GM19351 (cell line): ENCODE results near the gene TRAPPC5.

Source experiments
- ATAC-seq: cut with Tn5 transposase; IDR thresholded peaks from one replicate; pipeline ENCODE4 v1.9.1; 2021; ENCODE audit warnings: mild to moderate bottlenecking, moderate library complexity; ENCODE audit not compliant: unreplicated experiment

TRAPPC5 gene

DNA sequence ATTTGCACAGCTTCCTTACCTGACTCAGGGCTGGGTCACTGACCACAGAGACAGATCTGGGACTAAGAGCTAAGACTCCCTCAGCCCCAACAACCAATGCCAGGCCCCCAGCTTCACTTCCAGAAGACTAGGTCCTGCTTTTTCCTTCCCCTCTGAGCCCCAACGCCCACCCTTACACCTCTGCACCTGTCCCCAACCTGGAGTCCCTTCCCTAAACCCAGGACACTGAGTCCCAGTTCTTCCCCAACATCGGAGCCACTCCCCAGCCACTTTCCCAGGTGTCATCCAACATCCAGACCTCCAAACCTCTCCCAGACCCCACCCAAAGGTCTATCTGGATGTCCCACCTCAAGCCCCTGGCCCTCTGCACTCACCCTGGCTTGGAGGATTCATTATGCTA, 18.4 kb downstream of the TRAPPC5 start:
- no peak for ATAC-seq

DNA sequence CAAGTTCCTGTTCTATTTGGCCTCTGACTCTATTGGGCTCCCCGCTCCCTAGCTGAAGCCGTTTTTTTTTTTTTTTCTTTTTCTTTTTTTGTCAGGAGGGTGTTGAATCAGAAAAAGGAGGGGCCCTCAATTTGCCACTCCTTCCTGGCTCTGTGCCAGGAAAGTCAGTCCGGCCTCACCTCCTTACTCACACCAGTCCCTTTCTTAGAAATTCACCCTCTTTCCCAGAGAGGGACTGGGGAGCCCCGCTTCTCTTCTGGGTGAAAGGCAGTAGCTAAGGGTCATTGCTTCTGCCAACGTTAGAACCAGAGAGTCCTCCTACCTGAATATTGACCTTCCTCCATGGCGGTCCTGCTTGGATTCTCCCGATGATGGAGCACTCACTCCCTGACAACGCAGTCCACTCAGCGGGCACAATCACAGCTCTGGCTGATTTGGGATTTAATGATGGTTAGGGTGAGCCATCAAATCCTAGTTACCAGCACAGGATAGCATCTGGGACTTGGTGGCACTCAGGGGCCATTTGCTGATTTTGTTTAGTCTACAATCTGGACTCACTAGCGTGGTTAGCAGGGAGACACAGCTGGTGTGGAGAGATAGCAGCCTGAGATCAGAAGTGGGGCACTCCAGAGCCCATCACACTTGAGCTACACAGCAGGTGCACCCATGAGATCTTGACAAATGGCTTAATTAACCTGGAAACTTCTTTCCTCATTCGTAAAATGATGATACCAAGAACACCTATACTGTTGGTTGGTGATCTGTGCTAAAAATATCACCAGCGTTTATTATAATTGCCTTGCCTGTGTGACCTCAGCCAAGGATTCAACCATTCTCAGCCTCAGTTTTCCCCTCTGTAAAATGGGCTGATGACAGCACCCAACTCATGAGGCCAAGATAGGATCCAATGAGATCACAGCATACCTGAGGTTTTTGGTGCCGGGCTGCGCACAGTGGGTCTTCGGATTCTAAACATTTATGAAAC, 19.1 kb downstream of the TRAPPC5 start:
- ATAC-seq: no peak

DNA sequence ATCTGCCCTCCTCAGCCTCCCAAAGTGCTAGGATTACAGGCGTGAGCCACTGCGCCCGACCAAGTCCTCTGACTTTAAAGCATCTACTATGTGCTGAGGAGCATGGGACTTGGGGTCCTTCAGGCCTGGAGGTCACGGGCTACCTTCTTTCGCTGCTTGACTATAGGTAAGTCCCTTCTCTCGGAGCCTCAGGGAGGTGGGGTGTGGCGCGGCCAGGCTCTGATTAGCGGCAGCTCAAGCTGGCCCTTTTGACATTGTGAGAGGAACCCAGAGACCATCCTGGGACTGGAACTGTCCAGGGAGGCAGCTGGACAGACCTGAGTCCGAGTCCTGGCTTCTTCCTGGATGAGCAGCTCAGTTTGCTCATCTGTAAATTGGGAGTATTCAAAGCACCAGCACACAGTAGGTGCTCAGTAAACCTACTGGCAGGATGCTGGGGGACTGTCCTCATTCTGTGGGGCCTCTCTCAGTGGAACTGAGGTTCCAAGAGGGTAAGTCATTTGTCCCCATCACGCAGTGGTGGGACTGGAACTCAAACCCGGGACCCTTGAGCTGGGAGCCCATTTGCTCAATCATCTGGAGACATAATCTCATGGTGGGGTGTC, 20.5 kb downstream of the TRAPPC5 start:
- ATAC-seq: no peak

DNA sequence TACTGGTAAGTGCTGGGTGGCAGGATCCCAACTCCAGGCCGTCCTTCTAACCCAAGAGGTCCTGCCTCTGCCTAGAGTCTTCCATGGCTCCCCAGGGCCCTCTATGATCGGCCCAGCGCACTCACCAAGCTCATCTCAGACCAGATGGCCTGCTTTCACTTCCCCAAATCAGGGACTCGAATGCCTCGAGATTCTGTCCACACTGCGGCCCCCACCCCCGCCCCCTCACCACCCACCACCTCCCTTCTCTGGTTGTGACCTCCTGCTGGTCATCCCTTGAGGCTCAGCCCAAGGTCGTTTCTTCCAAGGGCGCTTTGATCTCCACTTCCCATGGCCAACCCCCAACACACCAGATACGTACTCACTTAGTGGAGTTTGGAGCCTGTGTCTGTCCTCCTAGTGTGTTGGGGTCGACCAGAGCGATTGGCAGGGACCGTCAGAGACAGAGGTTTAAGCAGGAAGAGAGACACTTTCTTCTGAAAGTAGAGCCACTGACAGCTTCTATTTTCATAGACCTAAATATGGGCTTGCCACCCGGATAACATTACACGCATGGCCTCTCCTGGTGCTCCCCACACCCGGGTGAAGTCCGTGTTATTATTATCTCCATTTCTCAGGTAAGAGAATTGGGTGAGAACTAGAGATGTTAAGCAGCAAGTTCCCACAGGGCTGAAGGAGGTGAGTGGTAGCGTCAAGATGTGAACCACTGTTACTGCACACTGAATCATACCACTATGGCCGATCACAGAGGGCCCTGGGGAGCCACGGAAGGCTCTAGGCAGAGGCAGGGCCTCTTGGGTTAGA, 21.2 kb downstream of the TRAPPC5 start, which contains the start of gene FCER2:
Gene FCER2, minus strand, starts transcription at position 478 of the 804 bp plus-strand sequence. CDS start 2,371 bp downstream, outside the sequence.
- peak; percentile 56 for ATAC-seq

DNA sequence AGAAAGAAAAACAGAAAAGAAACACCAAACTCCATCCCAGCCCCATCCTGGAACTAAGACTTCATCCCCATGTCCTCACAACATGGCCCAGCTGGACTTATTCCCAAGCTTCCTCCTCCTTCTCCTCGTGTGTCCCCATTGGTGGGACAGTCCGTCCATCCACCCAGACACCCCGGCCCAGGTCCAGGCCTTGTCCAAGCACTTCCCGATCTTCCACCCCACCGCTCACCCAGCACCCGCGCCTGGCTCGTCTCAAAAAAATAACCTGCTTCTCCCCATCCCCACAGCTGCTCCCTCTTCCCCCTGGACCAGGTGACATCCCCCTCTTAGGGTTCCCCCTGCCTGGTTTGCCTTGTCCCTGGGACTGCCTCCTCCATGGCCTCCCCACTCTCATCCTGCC, 22.7 kb downstream of the TRAPPC5 start:
- ATAC-seq: no peak

DNA sequence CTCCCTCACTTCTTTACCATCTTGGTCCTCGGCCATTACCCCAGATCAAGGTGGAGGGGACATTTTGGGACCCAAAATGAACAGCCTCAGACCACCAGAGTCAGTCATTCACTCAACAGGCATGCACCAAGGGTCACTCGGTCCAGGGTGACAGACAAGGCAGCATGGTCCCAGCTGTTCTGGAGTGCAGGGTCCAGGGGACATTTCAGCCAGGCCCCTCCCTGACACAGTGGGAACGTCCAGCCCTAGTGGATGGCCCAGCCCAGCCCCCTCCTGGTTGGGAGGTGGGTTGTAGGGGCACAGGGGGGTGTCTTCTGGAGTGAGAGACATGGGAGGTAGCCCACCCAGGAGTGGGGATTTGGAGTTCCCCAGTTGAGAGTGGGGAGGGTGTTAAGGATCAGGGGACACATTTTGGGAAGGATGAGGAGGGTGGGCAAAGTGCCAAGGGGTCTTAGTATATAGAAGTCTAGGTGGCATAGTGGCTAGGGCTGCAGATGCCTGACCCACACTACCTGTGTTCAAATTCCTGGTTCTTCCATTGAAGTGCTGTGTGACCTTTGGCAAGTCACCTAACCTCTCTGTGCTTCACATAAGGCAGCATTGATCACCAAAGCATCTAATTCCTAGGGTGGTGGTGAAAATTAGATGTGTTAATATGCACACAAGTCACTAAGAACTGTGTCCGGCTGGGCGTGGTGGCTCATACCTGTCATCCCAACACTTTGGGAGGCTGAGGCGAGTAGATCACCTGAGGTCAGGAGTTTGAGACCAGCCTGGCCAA, 23.8 kb downstream of the TRAPPC5 start:
- ATAC-seq: no peak

DNA sequence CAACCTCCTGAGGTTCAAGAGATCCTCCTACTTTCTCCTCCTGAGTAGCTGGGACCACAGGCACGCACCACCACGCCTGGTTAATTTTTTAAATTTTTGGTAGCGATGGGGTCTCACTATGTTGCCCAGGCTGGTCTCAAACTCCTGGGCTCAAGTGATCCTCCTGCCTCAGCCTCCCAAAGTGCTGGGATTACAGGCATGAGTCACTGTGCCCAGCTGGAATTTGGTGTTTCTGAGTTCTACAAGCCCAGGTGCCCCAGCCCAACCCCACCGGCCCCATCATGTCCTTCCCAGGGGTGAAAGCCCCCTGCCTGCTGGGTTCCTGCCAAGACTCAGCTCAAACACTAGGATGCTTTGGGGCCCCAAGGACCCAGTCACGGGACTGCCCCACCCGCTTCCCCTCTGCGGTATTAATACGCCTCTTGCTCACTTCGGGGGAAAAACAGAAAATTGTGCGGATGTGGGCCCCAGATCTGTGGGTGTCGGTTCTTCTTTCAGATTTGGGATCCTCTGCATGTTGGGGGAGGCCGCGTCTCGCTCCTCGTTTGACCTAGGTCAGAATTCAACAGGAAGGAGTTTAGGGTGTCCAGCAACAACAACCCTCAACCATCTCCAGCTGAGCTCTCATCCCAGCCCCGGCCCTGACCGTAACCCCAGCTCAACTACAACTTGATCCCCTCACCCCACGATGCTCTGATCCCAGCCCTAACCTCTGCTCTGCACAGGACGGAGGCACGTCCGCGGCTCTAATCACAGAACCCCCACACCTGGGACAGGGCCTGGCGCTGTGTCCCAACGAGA, 25.0 kb downstream of the TRAPPC5 start:
- ATAC-seq: peak; percentile 56

DNA sequence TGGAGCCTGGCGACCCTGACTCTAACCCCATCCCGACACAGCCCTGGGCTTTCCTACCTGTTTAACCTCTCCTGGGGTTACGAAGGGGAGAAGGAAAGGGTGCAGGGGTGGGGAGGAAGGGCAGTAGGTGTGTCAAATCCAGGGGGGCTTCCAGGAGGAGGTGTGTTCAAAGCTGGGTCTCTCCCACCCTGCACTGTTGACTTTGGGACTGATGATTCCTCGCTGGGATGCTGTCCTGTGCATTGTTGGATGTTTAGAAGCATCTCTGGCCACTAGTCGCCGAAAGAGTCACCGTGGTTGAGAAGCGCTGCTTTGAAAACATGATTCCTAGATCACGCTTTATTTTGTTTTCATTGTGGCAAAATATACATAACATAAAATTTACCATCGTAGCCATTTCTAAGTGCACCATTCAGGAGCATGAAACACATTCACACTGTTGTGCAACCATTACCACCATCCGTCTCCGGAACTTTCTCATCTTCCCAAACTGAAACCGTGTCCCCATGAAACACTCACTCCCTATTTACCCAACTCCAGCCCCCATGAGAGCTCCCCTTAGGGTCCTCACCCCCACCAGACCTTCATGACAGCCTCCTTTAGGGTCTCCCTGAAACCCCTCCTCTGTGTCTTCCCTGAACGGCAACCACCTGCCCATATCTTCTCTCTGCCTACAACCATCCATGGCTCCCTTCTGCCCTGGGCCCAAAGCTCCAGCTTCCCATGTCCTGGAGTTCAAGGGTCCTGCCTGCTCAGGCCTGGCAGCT, 25.7 kb downstream of the TRAPPC5 start:
- ATAC-seq: no peak

DNA sequence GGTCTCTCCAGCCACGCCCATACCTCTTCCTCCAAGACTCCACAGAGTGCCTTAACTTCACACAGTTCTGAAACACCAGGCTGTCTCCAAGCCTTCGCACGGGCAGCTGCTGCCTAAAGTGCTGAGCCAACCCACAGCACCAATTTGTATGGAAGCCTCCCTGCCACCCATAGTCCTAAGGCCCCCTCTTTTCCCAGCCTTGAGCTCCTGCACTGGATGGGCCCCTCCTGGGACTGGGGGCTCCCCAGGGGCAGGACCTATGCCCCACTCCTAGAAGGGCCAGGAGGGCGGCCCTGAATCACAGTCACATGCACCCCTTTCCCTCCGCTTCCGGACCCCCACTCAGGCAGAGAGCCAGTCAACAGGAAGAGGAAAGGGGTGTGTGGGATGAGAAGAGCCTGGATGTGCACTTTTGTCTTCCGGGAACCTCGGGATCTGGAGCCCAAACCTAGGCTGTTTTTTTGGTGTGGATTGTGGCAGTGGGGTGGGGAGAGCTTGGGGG, 26.4 kb downstream of the TRAPPC5 start:
- ATAC-seq: no peak

DNA sequence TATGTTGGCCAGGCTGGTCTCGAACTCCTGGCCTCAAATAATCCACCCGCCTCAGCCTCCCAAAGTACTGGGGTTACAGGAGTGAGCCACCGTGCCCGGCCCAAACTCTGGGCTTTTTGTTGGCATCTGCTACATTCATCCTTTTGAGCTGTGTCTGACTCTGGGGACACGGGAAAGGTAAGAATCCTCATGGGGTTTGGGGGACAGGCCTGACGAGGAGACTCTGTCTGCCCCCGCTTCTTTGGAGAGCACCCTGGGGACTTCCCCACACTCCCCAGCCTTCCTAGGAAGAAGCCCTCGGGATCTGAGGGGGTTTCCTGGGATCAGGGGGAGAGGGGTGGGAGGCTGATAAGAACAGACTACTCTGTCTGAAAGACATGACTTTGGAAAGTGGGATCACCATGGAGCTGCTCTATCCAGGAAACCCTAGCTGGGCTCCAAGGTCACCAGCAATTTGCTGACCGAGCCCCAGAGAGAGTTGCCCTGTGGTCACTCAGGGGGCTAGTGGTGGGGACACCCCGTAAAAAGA, 29.4 kb downstream of the TRAPPC5 start:
- ATAC-seq: no peak

DNA sequence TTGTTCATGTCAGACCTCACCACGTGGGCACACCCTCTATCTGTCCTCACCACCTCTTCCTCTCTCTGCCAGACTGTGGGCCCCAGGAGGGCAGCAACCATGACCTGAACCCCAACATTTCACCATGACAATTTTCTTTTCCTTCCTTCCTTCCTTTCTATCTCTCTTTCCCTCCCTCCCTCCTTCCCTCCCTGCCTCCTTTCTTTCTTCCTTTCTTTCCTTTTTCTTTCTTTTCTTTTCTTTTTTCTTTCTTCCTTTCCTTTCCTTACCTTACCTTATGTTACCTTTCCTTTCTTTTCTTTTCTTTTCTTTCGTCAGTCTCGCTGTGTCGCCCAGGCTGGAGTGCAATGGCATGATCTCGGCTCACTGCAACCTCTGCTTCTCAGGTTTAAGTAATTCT, 30.0 kb downstream of the TRAPPC5 start:
- no peak for ATAC-seq

DNA sequence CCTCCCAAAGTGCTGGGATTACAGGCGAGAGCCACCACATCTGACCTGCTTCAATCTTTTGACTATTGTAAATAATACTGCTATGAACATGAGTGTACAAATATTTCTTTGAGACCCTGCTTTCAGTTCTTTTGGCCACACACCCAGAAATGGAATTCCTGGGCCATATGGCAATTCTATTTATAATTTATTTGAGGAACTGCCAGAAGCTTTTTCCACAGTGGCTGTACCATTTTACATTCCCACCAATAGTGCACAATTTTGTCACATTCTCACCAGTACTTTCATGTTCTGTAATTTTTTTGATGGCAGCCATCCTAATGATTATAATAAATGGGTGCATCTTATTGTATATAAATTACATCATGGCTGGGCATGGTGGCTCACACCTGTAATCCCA, 35.0 kb downstream of the TRAPPC5 start:
- no peak for ATAC-seq

DNA sequence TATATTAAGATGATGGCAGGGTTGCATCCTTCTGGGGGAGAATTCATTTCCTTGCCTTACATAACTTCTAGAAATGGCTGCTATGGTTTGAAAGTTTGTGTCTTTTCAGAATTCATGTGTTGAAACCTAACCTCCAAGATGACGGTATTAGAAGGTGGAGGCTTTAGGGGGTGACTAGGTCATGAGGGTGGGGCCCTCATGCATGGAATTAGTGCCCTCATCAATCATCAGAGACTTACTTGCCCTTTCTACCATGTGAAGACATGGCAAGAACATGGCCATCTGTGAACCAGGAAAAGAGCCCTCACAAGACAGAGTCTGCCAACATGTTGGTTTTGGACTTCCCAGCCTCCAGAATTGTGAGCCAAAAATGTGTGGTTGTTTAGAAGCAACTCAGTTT, 36.1 kb downstream of the TRAPPC5 start:
- ATAC-seq: no peak

DNA sequence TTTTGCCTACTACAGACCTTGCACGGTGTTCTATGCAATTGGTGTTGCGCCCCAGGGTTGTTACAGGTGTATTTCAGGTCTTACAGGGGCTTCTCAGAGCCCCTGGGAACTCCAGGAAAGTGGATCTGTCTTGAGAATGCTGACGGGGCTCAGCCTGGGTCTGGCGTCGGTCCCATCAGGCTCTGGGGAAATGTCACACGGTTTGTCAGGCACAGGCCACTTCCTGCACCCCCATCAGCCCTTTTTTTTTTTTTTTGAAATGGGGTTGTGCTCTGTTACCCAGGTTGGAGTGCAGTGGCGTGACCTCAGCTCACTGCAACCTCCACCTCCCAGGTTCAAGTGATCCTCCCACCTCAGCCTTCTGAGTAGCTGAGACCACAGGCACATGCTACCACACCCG, 38.0 kb downstream of the TRAPPC5 start:
- no peak for ATAC-seq

DNA sequence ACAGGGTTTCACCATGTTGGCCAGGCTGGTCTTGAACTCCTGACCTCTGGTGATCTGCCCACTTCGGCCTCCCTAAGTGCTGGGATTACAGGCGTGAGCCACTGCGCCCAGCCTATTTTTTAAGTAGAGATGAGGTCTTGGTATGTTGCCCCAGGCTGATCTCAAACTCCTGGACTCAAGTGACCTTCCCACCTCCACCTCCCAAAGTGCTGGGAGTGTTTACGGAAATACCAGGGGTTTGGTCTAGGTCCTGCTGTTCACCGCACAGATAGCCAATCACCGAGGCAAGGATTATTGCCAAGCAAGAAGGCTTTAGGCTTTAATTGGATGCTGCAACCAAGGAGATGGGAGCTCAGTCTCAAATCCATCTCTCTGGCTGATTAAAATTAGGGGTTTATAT, 39.7 kb downstream of the TRAPPC5 start:
- no peak for ATAC-seq

DNA sequence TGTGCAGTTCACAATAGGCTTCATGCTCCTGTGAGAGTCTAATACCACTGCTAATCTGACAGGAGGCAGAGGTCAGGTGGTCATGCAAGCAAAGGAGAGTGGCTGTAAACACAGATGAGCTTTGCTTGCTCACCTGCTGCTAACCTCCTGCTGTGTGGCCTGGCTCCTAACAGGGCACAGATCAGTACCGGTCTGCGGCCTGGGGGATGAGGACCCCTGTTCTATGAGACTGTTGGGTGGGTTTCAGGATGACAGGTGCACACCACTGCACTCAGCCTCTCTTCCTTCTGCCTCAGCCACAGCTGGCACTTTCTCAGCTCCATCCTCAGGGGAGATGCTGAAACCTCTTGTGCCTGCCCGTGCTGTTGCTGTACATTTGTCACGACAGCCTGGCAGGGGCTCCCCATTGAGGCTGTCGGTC, 41.6 kb downstream of the TRAPPC5 start:
- no peak for ATAC-seq

DNA sequence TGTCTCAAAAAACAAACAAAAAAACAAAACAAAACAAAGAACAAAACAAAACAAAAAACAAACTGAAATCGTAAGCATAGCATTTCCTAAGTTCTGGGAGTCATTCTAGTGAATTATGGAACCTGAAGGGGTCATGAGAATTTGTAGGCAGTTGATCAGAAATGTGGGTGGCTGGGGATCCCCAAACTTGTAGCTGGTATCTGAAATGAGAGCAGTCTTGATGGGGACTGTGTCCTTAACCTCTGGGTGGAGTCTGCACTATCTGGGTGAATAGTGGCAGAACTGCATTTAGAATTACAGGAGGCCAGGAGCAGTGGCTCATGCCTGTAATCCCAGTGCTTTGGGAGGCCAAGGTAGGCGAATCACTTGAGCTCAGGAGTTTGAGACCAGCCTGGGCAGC, 45.2 kb downstream of the TRAPPC5 start:
- no peak for ATAC-seq

DNA sequence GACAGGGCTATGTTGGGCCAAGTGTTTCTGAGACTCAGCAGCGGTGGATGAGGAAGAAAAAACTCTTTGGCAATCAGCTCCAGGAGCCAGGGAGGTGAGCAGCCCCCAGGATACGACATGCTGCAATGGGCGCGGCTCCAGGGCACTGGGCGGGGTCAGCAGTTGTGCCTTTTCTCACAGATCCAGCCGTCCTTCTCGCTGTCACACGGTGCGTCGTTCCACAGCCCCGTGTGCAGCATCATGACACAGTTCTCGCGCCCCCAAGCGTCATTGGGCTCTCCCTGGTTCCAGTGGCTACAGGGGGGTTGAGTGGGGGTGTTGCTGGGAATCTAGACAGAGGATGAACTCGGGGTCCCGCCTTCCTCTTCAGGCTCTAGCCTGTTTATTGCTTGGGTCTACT, 48.6 kb downstream of the TRAPPC5 start:
- no peak for ATAC-seq
